Colonic mucosa (tissue), 4 donors: Measurements from ENCODE around the gene FOSL1. TPM values are rescaled to one million over a fixed set of nuclear protein-coding genes. Genes with fewer than 3 reads are reported as not detected.

Experiments used
- DNase-seq: peaks from one replicate; pipeline ENCODE4 v3.0.0-alpha.2; 2020
- H3K27ac ChIP-seq: fragments of 200-600 bp; one replicate; pipeline ENCODE4 v1.8.0; 2021
- H3K27me3 ChIP-seq: fragments of 200-600 bp; one replicate; pipeline ENCODE4 v1.8.0; 2021
- H3K36me3 ChIP-seq: fragments of 200-600 bp; one replicate; pipeline ENCODE4 v1.8.0; 2021
- H3K4me1 ChIP-seq: fragments of 200-600 bp; one replicate; pipeline ENCODE4 v1.8.0; 2021; ENCODE audit warnings: mild to moderate bottlenecking
- H3K4me3 ChIP-seq: fragments of 200-600 bp; one replicate; pipeline ENCODE4 v1.8.0; 2021
- H3K9ac ChIP-seq, 2 donors: one replicate each; pipeline ENCODE4 v1.7.0; 2013; ENCODE audit warnings: control low read depth in 2 of 2, low read depth in 2 of 2, low read length in 2 of 2
- H3K9me3 ChIP-seq: fragments of 200-600 bp; one replicate; pipeline ENCODE4 v1.8.0; 2021
- CTCF ChIP-seq: fragments of 200-600 bp; IDR thresholded peaks from one replicate; pipeline ENCODE4 v1.8.0; 2022; ENCODE audit warnings: antibody characterized with exemption, mild to moderate bottlenecking
- intact Hi-C: fragments of 100-400 bp; cut with DNase I; formaldehyde crosslinking; loops from one replicate; pipeline ENCODE4 v1.14.1; 2022
- total RNA-seq, 2 donors: library from RNA; stranded (reverse); fragmentation: NEBNext Ultra II Directional in 1 of 2; extraction: Animal tissue kit (Norgen Biotek cat#: 25700) in 1 of 2; gene quantifications; one replicate each; pipeline ENCODE4 v1.2.1, GENCODE V29; 2021
- donor health status: healthy.
- donor health status: DM: no; HTN: no; CAD: no.
- donor health status: DM: no; HTN: no; CAD: no.

FOSL1 gene
- total RNA-seq, 2 donors from 2014 or later, result 0.84 to 4.2 TPM

GRCh38 chr11:65912845-65913244 lies 12.7 kb upstream of the FOSL1 start:
- Histone ChIP-seq H3K27ac (no peak overlapping the region), H3K36me3 (no peaks in the 10 kb centered on the region), H3K9me3 (no peaks in the 10 kb centered on the region), H3K4me3 (no peak overlapping the region), H3K9ac (no peak overlapping the region), H3K4me1 (peaks cover 20% of the 10 kb centered on the region), H3K27me3 (no peaks in the 10 kb centered on the region)
- no peak for TF ChIP-seq CTCF
- DNase-seq, result no peak
- intact Hi-C loops, result no loop called here

GRCh38 chr11:65911682-65912568 lies 11.7 kb upstream of the FOSL1 start:
- H3K27me3 ChIP-seq, result no peaks in the 10 kb centered on the region
- no peaks in the 10 kb centered on the region for H3K9me3 ChIP-seq
- no peak overlapping the region for H3K4me3 ChIP-seq
- no peaks in the 10 kb centered on the region for H3K36me3 ChIP-seq
- no peak overlapping the region for H3K27ac ChIP-seq
- intact Hi-C loops, result no loop called here
- TF ChIP-seq CTCF, result no peak
- H3K4me1 ChIP-seq, result peaks cover 13% of the 10 kb centered on the region
- no peak overlapping the region for H3K9ac ChIP-seq
- peak; percentile 58 for DNase-seq

- Histone ChIP-seq H3K9ac (no peak overlapping the region), H3K27me3 (no peaks in the 10 kb centered on the region), H3K9me3 (no peaks in the 10 kb centered on the region), H3K27ac (no peak overlapping the region), H3K4me1 (peaks cover 7% of the 10 kb centered on the region), H3K4me3 (no peak overlapping the region), H3K36me3 (no peaks in the 10 kb centered on the region)
- TF ChIP-seq CTCF, result no peak
- no peak for DNase-seq
- intact Hi-C loops, result no loop called here
Observed at GRCh38 chr11:65907878-65908277, 7.7 kb upstream of the FOSL1 start.

GRCh38 chr11:65906602-65907001 lies 6.4 kb upstream of the FOSL1 start:
- H3K9ac ChIP-seq, result no peak overlapping the region
- TF ChIP-seq CTCF, result no peak

GRCh38 chr11:65903715-65904114 lies 3.5 kb upstream of the FOSL1 start:
- H3K36me3 ChIP-seq, result no peaks in the 10 kb centered on the region
- no peak overlapping the region for H3K9ac ChIP-seq
- H3K27me3 ChIP-seq, result no peaks in the 10 kb centered on the region
- no peak for TF ChIP-seq CTCF
- no peak overlapping the region for H3K4me3 ChIP-seq
- no peaks in the 10 kb centered on the region for H3K9me3 ChIP-seq
- H3K27ac ChIP-seq, result no peak overlapping the region
- DNase-seq, result no peak
- intact Hi-C loops, result no loop called here
- peaks cover 9% of the 10 kb centered on the region for H3K4me1 ChIP-seq

More at GRCh38 chr11:65906602-65907001, 6.4 kb upstream of the FOSL1 start:
- H3K36me3 ChIP-seq, result no peaks in the 10 kb centered on the region
- H3K4me1 ChIP-seq, result peaks cover 2% of the 10 kb centered on the region
- no peaks in the 10 kb centered on the region for H3K9me3 ChIP-seq
- no peak overlapping the region for H3K4me3 ChIP-seq
- no peaks in the 10 kb centered on the region for H3K27me3 ChIP-seq
- intact Hi-C loops, result no loop called here
- H3K27ac ChIP-seq, result no peak overlapping the region
- DNase-seq, result no peak
